GM12878 (cell line): ENCODE results near the gene SV2A. TPM values are rescaled to one million over a fixed set of nuclear protein-coding genes. Genes with fewer than 3 reads are reported as not detected.

Experiments used
- ATAC-seq: fragments of 200-7000 bp; cut with Tn5 transposase; 3 replicates; pipeline ENCODE4 v1.9.1; 2020; ENCODE audit warnings: mild to moderate bottlenecking, moderate library complexity
- BruUV-seq: library from RNA; stranded (reverse); fragments of 400-500 nt; replicated peaks from 2 replicates; lab custom pipeline; 2021; lab: Mats Ljungman, UMichigan
- CTCF ChIA-PET: fragments of 300-600 bp; sonication (Branson Sonifier 250); formaldehyde crosslinking; extraction: SDS; loops from one replicate; lab custom pipeline; 2021; ENCODE audit warnings: inconsistent platforms; lab: Yijun Ruan, JAX
- POLR2A ChIA-PET: fragments of 350-600 bp; formaldehyde crosslinking; extraction: SDS; loops from one replicate; lab custom pipeline; 2021; ENCODE audit warnings: inconsistent platforms; lab: Charles Lee
- RAD21 ChIA-PET: fragments of 300-600 bp; sonication (Branson Sonifier 250); formaldehyde crosslinking; loops from one replicate; lab custom pipeline; 2023; ENCODE audit warnings: antibody characterized with exemption; ENCODE audit not compliant: unreplicated experiment; lab: Charles Lee
- SMC1A ChIA-PET: fragments of 300-600 bp; sonication (Branson Sonifier 250); formaldehyde crosslinking; loops from one replicate; lab custom pipeline; 2023; ENCODE audit not compliant: unreplicated experiment, uncharacterized antibody; lab: Charles Lee
- DNase-seq: peaks from one replicate; pipeline ENCODE4 v3.0.0-alpha.2; 2011; ENCODE audit warnings: low read depth, low spot score
- FAIRE-seq: peaks from 3 replicates; lab custom pipeline; 2011; peaks lifted over from hg19 to GRCh38; lab: Jason Lieb, UNC
- H2AFZ ChIP-seq: 2 replicates; pipeline ENCODE4 v1.6.0; 2011; ENCODE audit warnings: low read depth, low read length, control low read depth; ENCODE audit not compliant: control insufficient read depth
- H3K27ac ChIP-seq: 2 replicates; pipeline ENCODE4 v1.5.1; 2011; ENCODE audit warnings: control low read depth; ENCODE audit not compliant: control insufficient read depth, insufficient read depth
- H3K27me3 ChIP-seq, 2 experiments: replicated peaks in 1 of 2; 2 replicates each; pipeline versions ENCODE4 v1.6.0 to v1.6.1; 2011; ENCODE audit warnings: low read length in 1 of 2; ENCODE audit not compliant: control insufficient read depth in 2 of 2, insufficient read depth in 2 of 2
- H3K36me3 ChIP-seq, 2 experiments: 2 replicates each; pipeline ENCODE4 v1.5.1; 2011; ENCODE audit warnings: low read length in 1 of 2; ENCODE audit not compliant: control insufficient read depth in 2 of 2, insufficient read depth in 2 of 2
- H3K4me1 ChIP-seq: 2 replicates; pipeline ENCODE4 v1.6.1; 2011; ENCODE audit warnings: mild to moderate bottlenecking, low read length, moderate library complexity, mixed read lengths; ENCODE audit not compliant: control insufficient read depth, insufficient read depth
- H3K4me2 ChIP-seq: 2 replicates; pipeline ENCODE4 v1.6.0; 2011; ENCODE audit warnings: control low read depth; ENCODE audit not compliant: control insufficient read depth, insufficient read depth
- H3K4me3 ChIP-seq: fragments of 200-600 bp; sonication (generic); 2 replicates; pipeline ENCODE4 v1.5.1; 2016
- H3K79me2 ChIP-seq: 2 replicates; pipeline ENCODE4 v1.6.0; 2011; ENCODE audit warnings: low read length; ENCODE audit not compliant: control insufficient read depth, insufficient read depth
- H3K9ac ChIP-seq: 2 replicates; pipeline ENCODE4 v1.8.0; 2011; ENCODE audit warnings: low read length, control low read depth, mixed read lengths; ENCODE audit not compliant: control insufficient read depth, insufficient read depth
- H3K9me3 ChIP-seq: replicated peaks from 3 replicates; pipeline ENCODE4 v1.5.1; 2011; ENCODE audit warnings: mild to moderate bottlenecking, low read length; ENCODE audit not compliant: control insufficient read depth, insufficient read depth
- H4K20me1 ChIP-seq: 2 replicates; pipeline ENCODE4 v1.6.0; 2011; ENCODE audit not compliant: control insufficient read depth, insufficient read depth
- CREM ChIP-seq: IDR thresholded peaks from 2 replicates; pipeline ENCODE4 v1.6.1; 2014; ENCODE audit warnings: antibody characterized with exemption, low read depth
- E2F8 ChIP-seq: fragments of 450-650 bp; IDR thresholded peaks from 2 replicates; pipeline ENCODE4 v1.6.1; 2018; ENCODE audit warnings: mild to moderate bottlenecking, low read depth, moderate library complexity; ENCODE audit not compliant: partially characterized antibody
- GABPA ChIP-seq: IDR thresholded peaks from 2 replicates; pipeline ENCODE4 v1.6.1; 2014; ENCODE audit warnings: antibody characterized with exemption, low read depth, mild to moderate bottlenecking, inconsistent platforms
- IKZF1 ChIP-seq: fragments of 450-650 bp; conservative IDR thresholded peaks from 2 replicates; pipeline ENCODE4 v1.6.1; 2017; ENCODE audit warnings: antibody characterized with exemption, mild to moderate bottlenecking
- IRF4 ChIP-seq: IDR thresholded peaks from 2 replicates; pipeline ENCODE4 v1.6.1; 2011; ENCODE audit warnings: low read depth, low read length
- MEF2A ChIP-seq: IDR thresholded peaks from 2 replicates; pipeline ENCODE4 v1.6.1; 2011; ENCODE audit warnings: low read depth, mild to moderate bottlenecking, low read length, moderate library complexity; ENCODE audit not compliant: insufficient read depth
- NR2C2 ChIP-seq: IDR thresholded peaks from 2 replicates; pipeline ENCODE4 v1.6.1; 2011; ENCODE audit warnings: borderline replicate concordance, low read depth; ENCODE audit not compliant: control insufficient read depth, insufficient read length
- POLR2AphosphoS2 ChIP-seq: IDR thresholded peaks from 2 replicates; pipeline ENCODE4 v1.6.1; 2011; ENCODE audit warnings: low read depth, mild to moderate bottlenecking, low read length, improper control_type of control experiment, moderate library complexity
- RUNX3 ChIP-seq: IDR thresholded peaks from 2 replicates; pipeline ENCODE4 v1.6.1; 2012; ENCODE audit warnings: low read length, inconsistent platforms
- SMAD1 ChIP-seq: fragments of 450-650 bp; IDR thresholded peaks from 2 replicates; pipeline ENCODE4 v1.6.1; 2018; ENCODE audit warnings: mild to moderate bottlenecking, low read depth; ENCODE audit not compliant: partially characterized antibody
- SPI1 ChIP-seq: IDR thresholded peaks from 2 replicates; pipeline ENCODE4 v1.6.1; 2011; ENCODE audit warnings: low read depth, mild to moderate bottlenecking, low read length, moderate library complexity, borderline replicate concordance; ENCODE audit not compliant: insufficient read depth
- SRF ChIP-seq, 2 experiments: IDR thresholded peaks; 2 replicates each; pipeline ENCODE4 v1.6.1; 2011; ENCODE audit warnings: low read depth in 2 of 2, low read length in 2 of 2, mild to moderate bottlenecking in 1 of 2, moderate library complexity in 1 of 2
- WGBS: methylation state at CpG from one replicate; pipeline ENCODE4 v1.1.6; 2016; ENCODE audit warnings: low lambda C conversion rate; ENCODE audit not compliant: insufficient replicate concordance, insufficient coverage; ENCODE audit errors: missing lambda C conversion rate; 5-methylcytosine and 5-hydroxymethylcytosine counted together
- in situ Hi-C: fragments of 300-500 bp; cut with MboI; formaldehyde crosslinking; loops from 9 replicates; pipeline ENCODE4 v1.14.3; 2018; ENCODE audit warnings: mixed read lengths
- intact Hi-C: fragments of 100-400 bp; cut with micrococcal nuclease; formaldehyde crosslinking; loops from one replicate; pipeline ENCODE4 v1.14.2; 2022; ENCODE audit not compliant: unreplicated experiment
- polyA plus RNA-seq, 11 experiments: library from polyadenylated mRNA; depleted of rRNA in 4 of 11; unstranded in 6 of 11; stranded (reverse) in 5 of 11; fragments of >200 nt; fragmentation: Nextera tagmentation in 4 of 11; fragmentation: Illumina TruSeq in 1 of 11; extraction: Ambion mirVana in 4 of 11; extraction: Trizol in 1 of 11; gene quantifications; 1 replicate in 1 of 11; 2 replicates in 10 of 11; pipeline versions ENCODE4 v1.2.1 to v1.2.3, GENCODE V29; 2011 to 2016; ENCODE audit warnings: inconsistent platforms in 2 of 11, missing spikeins in 2 of 11, low read depth in 1 of 11
- total RNA-seq, 4 experiments: library from RNA; depleted of rRNA in 3 of 4; stranded (reverse); fragments of >200 nt in 3 of 4; fragmentation: Illumina TruSeq in 1 of 4; extraction: Trizol in 1 of 4; gene quantifications; 2 replicates each; pipeline versions ENCODE4 v1.2.1 to v1.2.3, GENCODE V29; 2013 to 2021

SV2A gene
- total and polyA plus RNA-seq, 10 of the 15 experiments (the other 5 are each of a cell fraction or from before 2014, with no cell fraction given), result 0.39 to 11.6 (median 5.4) TPM

- DNase-seq (no peak), ATAC-seq (no peak), FAIRE-seq (no peak)
- peaks cover 28% of the 10 kb centered on the region for H3K79me2 ChIP-seq
- WGBS, result 0% methylated on average over 1 of the region's 1 CpG
- no TSS peak for BruUV-seq
- H3K27ac ChIP-seq, result peak overlapping the region; percentile 92
- peak overlapping the region; percentile 93 for H3K9ac ChIP-seq
- TF ChIP-seq SPI1 (peak; percentile 43; the same call in 1 of the 2 replicates), POLR2AphosphoS2 (no peak)
- ChIA-PET SMC1A (interaction anchor here (1.7 to 2.6 kb wide), 2 partner anchors 10 to 41 kb away, joined by 10 to 14 read pairs; partner anchors contain the start of gene MTMR11), POLR2A (interaction anchor here (0.5 to 3.3 kb wide), 7 partner anchors 9 to 233 kb away, joined by 3 to 31 read pairs (median 5); partner anchors contain the start of genes MTMR11 and OTUD7B), CTCF (interaction anchor here (1.0 to 2.2 kb wide), 4 partner anchors 9 to 259 kb away, joined by 3 to 11 read pairs (median 6); partner anchors contain the start of gene MTMR11), RAD21 (interaction anchor here (1.0 to 1.3 kb wide), 5 partner anchors 9 to 81 kb away, joined by 3 to 10 read pairs (median 3); a partner anchor contains a TSS)
- no peaks in the 10 kb centered on the region for H4K20me1 ChIP-seq
- H3K4me3 ChIP-seq, result peak overlapping the region; percentile 99
- intact Hi-C loops, result no loop called here
- peaks cover 10% of the 10 kb centered on the region for H3K4me1 ChIP-seq
- peak overlapping the region; percentile 86 for H3K4me2 ChIP-seq
- H2AFZ ChIP-seq, result peak overlapping the region; percentile 16
- H3K36me3 ChIP-seq, result peaks cover 7 to 11% of the 10 kb centered on the region in 2 experiments
- H3K27me3 ChIP-seq, result no peaks in the 10 kb centered on the region
- in situ Hi-C loops, result no loop called here
- no peaks in the 10 kb centered on the region for H3K9me3 ChIP-seq
These were observed 10.7 kb upstream of the SV2A start for GRCh38 chr1:149928401-149928724.

DNA sequence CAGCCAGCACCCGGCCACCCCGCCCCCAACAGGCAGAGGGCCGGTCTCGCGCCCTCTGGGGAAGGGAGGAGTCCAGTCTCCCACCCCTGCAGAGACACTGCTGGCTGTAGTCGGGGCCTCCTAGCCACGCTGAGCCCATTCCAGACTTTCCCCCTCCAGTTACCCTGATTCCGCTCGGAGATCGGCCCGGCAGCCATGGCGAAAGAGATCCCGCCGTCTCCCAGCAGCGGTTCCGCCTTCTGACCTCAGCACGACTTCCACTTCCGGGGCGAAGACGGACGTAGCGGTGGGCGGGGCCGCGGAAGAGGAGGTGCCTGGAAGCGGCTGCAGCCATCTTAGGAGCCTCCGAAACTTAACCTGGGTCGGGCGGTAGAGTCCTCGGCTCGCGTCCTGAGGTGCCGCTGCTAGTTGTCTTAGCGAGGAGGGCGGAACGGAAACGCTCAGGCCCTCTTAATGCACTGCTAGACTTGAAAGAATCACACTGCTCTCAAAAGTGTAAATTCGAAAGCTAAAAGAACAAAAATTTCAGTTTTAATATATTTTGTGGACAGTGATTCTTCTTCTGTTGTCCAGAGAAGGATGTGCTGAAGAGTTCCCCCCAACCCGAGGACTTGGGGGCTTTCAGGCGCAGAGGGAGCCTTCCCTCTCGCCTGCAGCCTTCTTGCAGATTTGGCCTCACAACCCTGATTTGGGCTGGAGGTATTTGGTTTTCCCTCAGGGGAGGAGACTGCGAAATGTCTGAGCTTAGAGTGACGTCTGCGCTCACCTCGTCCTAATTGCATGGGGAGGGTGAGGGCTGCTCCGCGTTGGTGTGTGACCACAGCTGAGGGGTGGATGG lies 10.1 kb upstream of the SV2A start, which contains the start of gene SF3B4:
Gene SF3B4 (minus strand): TSS at position 241 of the 838 bp plus-strand sequence. CDS start 44 bp downstream, at position 197.
- no peaks in the 10 kb centered on the region for H3K9me3 ChIP-seq
- SMC1A ChIA-PET, result interaction anchor here (1.7 to 2.6 kb wide), 2 partner anchors 10 to 41 kb away, joined by 10 to 14 read pairs; partner anchors contain the start of gene MTMR11
- CTCF ChIA-PET, result interaction anchor here (1.0 to 2.2 kb wide), 4 partner anchors 10 to 259 kb away, joined by 3 to 11 read pairs (median 6); partner anchors contain the start of gene MTMR11
- peaks cover 7 to 11% of the 10 kb centered on the region in 2 experiments for H3K36me3 ChIP-seq
- FAIRE-seq (peak; percentile 94), ATAC-seq (peak; percentile 98), DNase-seq (peak; percentile 72)
- peaks cover 28% of the 10 kb centered on the region for H3K79me2 ChIP-seq
- no peaks in the 10 kb centered on the region for H4K20me1 ChIP-seq
- intact Hi-C loops (no loop called here), in situ Hi-C loops (no loop called here)
- H3K9ac ChIP-seq, result peak within 1 kb of the TSS; percentile 93
- RAD21 ChIA-PET, result interaction anchor here (1.0 to 1.3 kb wide), 5 partner anchors 10 to 82 kb away, joined by 3 to 10 read pairs (median 3); a partner anchor contains a TSS
- TSS peak; percentile 99 for BruUV-seq
- peak within 1 kb of the TSS; percentile 99 for H3K4me3 ChIP-seq
- peaks cover 10% of the 10 kb centered on the region for H3K4me1 ChIP-seq
- POLR2A ChIA-PET, result interaction anchor here (0.5 to 3.3 kb wide), 7 partner anchors 8 to 234 kb away, joined by 3 to 31 read pairs (median 5); partner anchors contain the start of genes MTMR11 and OTUD7B
- WGBS, result 2% methylated on average over 46 of the region's 47 CpGs
- peak within 1 kb of the TSS; percentile 83 for H2AFZ ChIP-seq
- H3K27me3 ChIP-seq, result no peaks in the 10 kb centered on the region
- H3K4me2 ChIP-seq, result peak within 1 kb of the TSS; percentile 86
- peak within 1 kb of the TSS; percentile 92 for H3K27ac ChIP-seq
- no peak for TF ChIP-seq MEF2A
- TF ChIP-seq GABPA, result peak; percentile 96
- TF ChIP-seq CREM, result peak; percentile 90
- 0 out of 4 replicates have a peak, but pooled peaks of 1 of the 2 experiments have one; percentile 71 for TF ChIP-seq SRF (IDR thresholded peaks at IDR 0.05; ENCODE audit: low read depth in 2 of 2, low read length in 2 of 2)
- peak; percentile 77 for TF ChIP-seq NR2C2
- peak; percentile 72 for TF ChIP-seq IKZF1
- peak; percentile 93 for TF ChIP-seq E2F8
- peak; percentile 85 for TF ChIP-seq SMAD1
- peak; percentile 70 for TF ChIP-seq RUNX3
- no peak for TF ChIP-seq IRF4
